Adrenal gland (tissue), 5 donors: ENCODE measurements around the gene ATP8B2.

Experiments used
- CTCF ChIP-seq, 6 experiments: fragments of 450-650 bp in 4 of 6; fragments of 200-600 bp in 2 of 6; sonication (generic) in 1 of 6; IDR thresholded peaks; 1 replicate in 5 of 6; 2 replicates in 1 of 6; pipeline versions ENCODE4 v1.5.1 to v1.8.0; 2016 to 2021; ENCODE audit warnings: antibody characterized with exemption in 6 of 6, mild to moderate bottlenecking in 2 of 6, moderate library complexity in 1 of 6
- POLR2A ChIP-seq, 2 donors: fragments of 450-650 bp; IDR thresholded peaks; one replicate each; pipeline ENCODE4 v1.6.1; 2017; ENCODE audit warnings: antibody characterized with exemption in 2 of 2, mild to moderate bottlenecking in 2 of 2, moderate library complexity in 1 of 2
- donor health status: DM: no; HTN: no; CAD: no.

- TF ChIP-seq CTCF (IDR thresholded peaks at IDR 0.05) (no peak), POLR2A (IDR thresholded peaks at IDR 0.05) (no peak)
These were observed 16.8 kb downstream of the ATP8B2 start for GRCh38 chr1:154342132-154342531.
